ENCODE results near the gene SNRPB2.
A peak's percentile ranks its signal among the peaks of the same experiment; 100 is the strongest.

SNRPB2 gene

GRCh38 chr20:16740365-16741072 is 10.7 kb downstream of the SNRPB2 start:
- DNase-seq = no peak

GRCh38 chr20:16744178-16744807 is 14.5 kb downstream of the SNRPB2 start:
- no peak for DNase-seq

GRCh38 chr20:16745204-16745603 is 15.4 kb downstream of the SNRPB2 start:
- no peak for DNase-seq

- DNase-seq = no peak
Observed at GRCh38 chr20:16747291-16747811, 17.5 kb downstream of the SNRPB2 start.

GRCh38 chr20:16748308-16748900 is 18.6 kb downstream of the SNRPB2 start, which contains the start of gene OTOR:
Gene OTOR (plus strand): TSS chr20:16748358. CDS start chr20:16748402, 44 bp downstream.
- DNase-seq = no peak

- no peak for DNase-seq
Observed at GRCh38 chr20:16749573-16749972, 19.7 kb downstream of the SNRPB2 start.

- no peak for DNase-seq
Observed at GRCh38 chr20:16752082-16752481, 22.3 kb downstream of the SNRPB2 start.

- no peak for DNase-seq
Observed at GRCh38 chr20:16752901-16753300, 23.1 kb downstream of the SNRPB2 start.

GRCh38 chr20:16758454-16759180 is 28.8 kb downstream of the SNRPB2 start:
- DNase-seq = no peak

GRCh38 chr20:16759181-16759563 is 29.3 kb downstream of the SNRPB2 start:
- no peak for DNase-seq

- no peak for DNase-seq
Observed at GRCh38 chr20:16760431-16761304, 30.8 kb downstream of the SNRPB2 start.

- peak; percentile 48 for DNase-seq
Observed at GRCh38 chr20:16761305-16761829, 31.5 kb downstream of the SNRPB2 start.

- no peak for DNase-seq
Observed at GRCh38 chr20:16764560-16764959, 34.7 kb downstream of the SNRPB2 start.

GRCh38 chr20:16771213-16771612 is 41.4 kb downstream of the SNRPB2 start:
- no peak for DNase-seq

- no peak for DNase-seq
Observed at GRCh38 chr20:16775961-16776360, 46.1 kb downstream of the SNRPB2 start.

- DNase-seq = no peak
Observed at GRCh38 chr20:16777126-16777525, 47.3 kb downstream of the SNRPB2 start.

- DNase-seq = no peak
Observed at GRCh38 chr20:16778159-16778558, 48.3 kb downstream of the SNRPB2 start.

GRCh38 chr20:16781496-16781895 is 51.7 kb downstream of the SNRPB2 start:
- no peak for DNase-seq

- no peak for DNase-seq
Observed at GRCh38 chr20:16785226-16785625, 55.4 kb downstream of the SNRPB2 start.

Measured in stimulated activated CD4-positive, alpha-beta T cell treated with anti-CD3 and anti-CD28 coated beads, Interleukin-15, amount 100 ng/mL, for 24 hours (primary cell).